Measurements from ENCODE around the gene EAF1. TPM values are rescaled to one million over a fixed set of nuclear protein-coding genes. Genes with fewer than 3 reads are reported as not detected.
"Not testable (repeated sequence)": the region's sequence is repeated elsewhere in the genome, so short reads cannot be mapped to it uniquely, and the experiment has no call there.

The EAF1 gene
- total RNA-seq, 1 donor from 2014 or later = 14.9 TPM

GRCh38 chr3:15405448-15406050, 21.8 kb upstream of the EAF1 start:
- peak; percentile 66 for DNase-seq

- DNase-seq = no peak
Observed at GRCh38 chr3:15409239-15409638, 18.2 kb upstream of the EAF1 start.

- DNase-seq = no peak
Observed at GRCh38 chr3:15409774-15410173, 17.6 kb upstream of the EAF1 start.

- DNase-seq = not testable (repeated sequence)
Observed at GRCh38 chr3:15410966-15411365, 16.4 kb upstream of the EAF1 start.

GRCh38 chr3:15420871-15421270, 6.5 kb upstream of the EAF1 start:
- DNase-seq = no peak

GRCh38 chr3:15426579-15427118, 749 bp upstream of the EAF1 start:
- no peak for DNase-seq

- DNase-seq = no peak
Observed at GRCh38 chr3:15427981-15428380, 583 bp downstream of the EAF1 start.

- no peak for DNase-seq
Observed at GRCh38 chr3:15428539-15428938, 1.1 kb downstream of the EAF1 start.

- no peak for DNase-seq
Observed at GRCh38 chr3:15429080-15429479, 1.7 kb downstream of the EAF1 start.

- no peak for DNase-seq
Observed at GRCh38 chr3:15430624-15431023, 3.2 kb downstream of the EAF1 start.

GRCh38 chr3:15431256-15431837, 3.9 kb downstream of the EAF1 start:
- no peak for DNase-seq

- DNase-seq = no peak
Observed at GRCh38 chr3:15433531-15433930, 6.1 kb downstream of the EAF1 start.

GRCh38 chr3:15434756-15435155, 7.4 kb downstream of the EAF1 start:
- DNase-seq = no peak

- no peak for DNase-seq
Observed at GRCh38 chr3:15436246-15436645, 8.8 kb downstream of the EAF1 start.

GRCh38 chr3:15438983-15439382, 11.6 kb downstream of the EAF1 start:
- DNase-seq = no peak

- no peak for DNase-seq
Observed at GRCh38 chr3:15439476-15439875, 12.1 kb downstream of the EAF1 start.

- DNase-seq = no peak
Observed at GRCh38 chr3:15440891-15441290, 13.5 kb downstream of the EAF1 start.

GRCh38 chr3:15443826-15444524, 16.6 kb downstream of the EAF1 start:
- DNase-seq = no peak

- DNase-seq = no peak
Observed at GRCh38 chr3:15449489-15450224, 22.3 kb downstream of the EAF1 start.

GRCh38 chr3:15450438-15451215, 23.2 kb downstream of the EAF1 start:
- DNase-seq = no peak

- no peak for DNase-seq
Observed at GRCh38 chr3:15451216-15452113, 24.1 kb downstream of the EAF1 start.
